NCI-H446 (cell line): ENCODE measurements around the gene HNRNPDL.
"Not testable (repeated sequence)": the region's sequence is repeated elsewhere in the genome, so short reads cannot be mapped to it uniquely, and the experiment has no call there.

ENCODE experiments used
- DNase-seq, 2 experiments: peaks; one replicate each; lab custom pipeline; 2025; lab: John Stamatoyannopoulos, UW

Gene HNRNPDL

DNA sequence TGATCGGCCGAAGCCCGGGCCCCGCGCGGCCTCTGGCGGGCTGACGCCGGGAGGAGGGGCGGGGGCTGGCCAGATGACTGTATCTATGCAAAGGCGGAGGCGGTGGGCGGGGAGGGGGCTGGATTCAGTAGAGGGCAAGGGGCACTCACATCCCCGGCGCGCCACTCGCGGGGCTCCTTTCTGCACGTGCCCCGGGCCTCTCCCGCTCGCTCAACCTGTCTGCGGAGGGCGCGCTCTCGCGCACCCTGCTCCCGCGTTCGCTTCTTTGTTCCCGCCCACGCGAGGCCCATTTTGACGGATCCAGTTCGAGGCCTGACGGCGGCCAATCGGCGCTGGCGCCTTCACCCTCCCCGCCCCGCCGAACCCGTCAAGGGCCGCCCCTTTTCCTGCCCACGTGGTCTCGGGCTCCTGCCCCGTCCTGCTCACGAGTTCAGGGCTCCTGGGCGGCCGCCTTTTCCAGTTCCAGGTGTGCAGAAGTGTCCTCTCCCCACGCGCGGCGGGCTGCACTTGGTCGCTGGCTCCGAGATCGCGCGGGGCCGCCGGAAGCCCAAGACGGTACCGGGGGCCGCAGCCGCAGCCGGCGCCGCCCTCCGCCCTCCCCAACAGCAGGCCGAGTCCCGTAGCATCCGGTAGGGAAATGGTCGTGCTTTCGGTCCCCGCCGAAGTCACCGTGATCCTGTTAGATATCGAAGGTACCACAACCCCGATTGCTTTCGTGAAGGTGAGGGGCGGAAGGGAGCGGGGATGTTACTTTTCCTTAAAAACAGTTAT lies at the start of gene HNRNPDL, which contains the start of gene ENOPH1:
HNRNPDL (minus strand) TSS at position 270 of the 771 bp plus-strand sequence. CDS start 772 bp downstream, outside the sequence.
ENOPH1 (plus strand) TSS at position 398 of the 771 bp plus-strand sequence; CDS start at position 638, 240 bp downstream.
- peak; percentile 91 to 97 for DNase-seq

DNA sequence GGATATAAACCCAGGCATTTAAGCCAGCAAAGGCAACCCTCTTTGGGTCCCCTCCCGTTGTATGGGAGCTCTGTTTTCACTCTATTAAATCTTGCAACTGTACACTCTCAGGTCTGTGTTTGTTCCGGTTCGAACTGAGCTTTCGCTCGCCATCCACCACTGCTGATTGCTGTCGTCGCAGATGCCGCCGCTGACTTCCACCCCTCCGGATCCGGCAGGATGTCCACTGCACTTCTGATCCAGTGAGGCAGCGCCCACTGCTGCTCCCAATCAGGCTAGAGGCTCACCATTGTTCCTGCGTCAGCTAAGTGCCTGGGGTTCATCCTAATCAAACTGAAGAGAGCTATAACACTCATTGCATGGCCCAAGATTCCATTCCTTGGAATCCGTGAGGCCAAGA lies 49.3 kb upstream of the HNRNPDL start:
- no peak for DNase-seq

DNA sequence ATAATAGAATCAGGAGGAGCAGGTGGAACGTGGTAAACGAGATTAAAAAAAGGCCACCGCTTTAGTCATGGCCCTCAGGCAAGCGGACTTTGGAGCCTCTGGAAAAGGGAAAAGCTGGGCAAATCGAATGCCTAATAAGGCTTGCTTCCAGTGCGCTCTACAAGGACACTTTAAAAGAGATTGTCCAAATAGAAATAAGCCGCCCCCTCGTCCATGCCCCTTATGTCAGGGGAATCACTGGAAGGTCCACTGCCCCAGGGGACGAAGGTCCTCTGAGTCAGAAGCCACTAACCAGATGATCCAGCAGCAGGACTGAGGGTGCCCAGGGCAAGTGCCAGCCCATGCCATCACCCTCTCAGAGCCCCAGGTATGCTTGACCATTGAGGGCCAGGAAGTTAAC lies 47.2 kb upstream of the HNRNPDL start:
- DNase-seq = not testable (repeated sequence)

DNA sequence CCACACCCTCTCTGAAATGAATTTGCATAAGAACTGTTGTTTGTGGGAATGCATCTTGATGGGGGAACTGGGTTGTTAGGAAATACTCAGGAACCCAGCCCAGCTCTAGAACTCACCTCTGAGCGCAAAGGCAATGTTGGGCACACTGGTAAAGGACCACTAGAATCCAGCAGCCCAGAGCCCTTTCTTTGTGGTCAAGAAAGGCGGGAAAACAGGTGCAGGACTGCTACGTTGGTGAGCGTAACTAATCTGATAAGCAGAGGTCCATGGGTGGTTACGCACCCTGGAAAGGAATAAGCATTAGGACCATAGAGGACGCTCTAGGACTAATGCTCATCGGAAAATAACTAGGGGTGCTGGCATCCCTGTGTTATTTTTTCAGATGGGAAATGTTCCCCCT lies 45.7 kb upstream of the HNRNPDL start:
- DNase-seq = not testable (repeated sequence)

DNA sequence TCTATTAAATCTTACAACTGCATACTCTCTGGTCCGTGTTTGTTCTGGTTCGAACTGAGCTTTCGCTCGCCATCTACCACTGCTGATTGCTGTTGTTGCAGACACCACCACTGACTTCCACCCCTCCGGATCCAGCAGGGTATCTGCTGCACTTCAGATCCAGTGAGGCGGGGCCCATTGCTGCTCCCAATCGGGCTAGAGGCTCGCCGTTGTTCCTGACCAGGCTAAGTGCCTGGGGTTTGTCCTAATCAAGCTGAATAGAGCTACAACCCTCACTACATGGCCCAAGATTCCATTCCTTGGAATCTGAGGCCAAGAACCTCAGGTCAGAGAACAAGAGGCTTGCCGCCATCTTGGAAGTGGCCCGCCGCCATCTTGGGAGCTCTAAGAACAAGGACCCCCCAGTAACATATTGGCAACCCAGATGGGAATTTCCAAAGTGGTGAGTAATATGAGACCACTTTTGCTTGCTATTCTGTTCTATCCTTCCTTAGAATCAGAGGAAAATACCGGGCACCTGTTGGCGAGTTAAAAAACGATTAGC lies 43.4 kb upstream of the HNRNPDL start:
- no peak for DNase-seq

GRCh38 chr4:82473080-82473479 lies 42.8 kb upstream of the HNRNPDL start:
- not testable (repeated sequence) for DNase-seq

- no peak for DNase-seq
These were observed 39.6 kb upstream of the HNRNPDL start for GRCh38 chr4:82469791-82470345.

DNA sequence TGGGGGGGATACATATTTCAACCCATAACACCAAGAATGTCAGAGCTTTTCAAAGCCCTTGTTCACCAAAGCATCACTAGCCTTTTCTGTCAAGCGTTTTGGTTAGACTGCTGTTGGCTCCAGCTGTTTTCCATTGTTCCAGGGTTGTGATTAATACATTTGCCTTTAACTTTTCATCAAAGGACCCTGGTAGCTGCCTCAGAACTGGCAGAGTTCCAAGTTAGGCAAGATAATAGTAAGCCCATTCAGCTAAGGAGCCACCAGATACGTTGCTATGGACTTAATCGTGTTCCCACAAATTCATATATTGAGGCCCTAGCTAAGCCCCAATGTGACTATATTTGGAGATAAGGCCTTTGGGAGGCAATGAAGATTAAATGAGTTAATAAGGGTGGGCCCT lies 37.2 kb upstream of the HNRNPDL start:
- DNase-seq = peak in 1 of 2 experiments; percentile 3

DNA sequence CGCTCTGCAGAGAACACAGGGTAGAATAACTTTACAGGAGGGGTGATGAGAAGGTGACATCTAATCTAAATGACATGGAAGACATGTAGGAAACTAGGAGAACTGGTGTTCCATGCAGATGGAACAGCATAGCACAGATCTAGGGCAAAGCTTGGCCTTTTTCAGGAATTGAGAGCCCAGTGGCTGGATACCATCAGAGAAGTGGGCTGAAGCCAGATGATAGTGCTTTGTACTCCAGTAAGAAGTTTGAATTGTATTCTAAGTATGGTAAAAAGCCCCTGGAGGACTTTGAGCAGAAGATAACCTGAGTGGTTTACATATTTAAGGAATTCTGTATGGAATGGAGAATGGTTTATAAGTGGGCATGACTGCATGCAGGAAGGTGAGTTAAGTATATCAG lies 33.0 kb upstream of the HNRNPDL start:
- DNase-seq = no peak

DNA sequence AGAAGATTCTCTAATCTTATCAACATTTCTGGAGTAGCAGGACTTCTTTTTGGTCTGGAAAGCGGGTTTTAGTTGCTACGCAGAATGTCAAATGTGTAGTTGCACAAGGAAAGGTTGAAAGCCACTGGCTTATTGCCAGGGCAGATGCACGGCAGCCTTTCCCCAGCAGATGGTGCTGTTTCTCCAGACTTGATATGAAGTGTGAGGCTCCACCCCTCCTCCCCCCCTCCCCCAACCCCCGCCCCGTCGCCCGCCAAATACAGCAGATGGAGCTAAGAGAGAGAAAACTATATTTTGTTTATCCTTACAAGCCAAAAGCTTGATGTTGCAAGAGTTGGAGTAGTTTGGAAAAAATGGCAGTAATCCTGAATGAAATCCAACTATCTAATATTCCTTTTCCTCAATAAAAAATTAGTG lies 32.2 kb upstream of the HNRNPDL start:
- peak; percentile 60 to 91 for DNase-seq

- DNase-seq = no peak
These were observed 31.4 kb upstream of the HNRNPDL start for GRCh38 chr4:82461710-82462109.

DNA sequence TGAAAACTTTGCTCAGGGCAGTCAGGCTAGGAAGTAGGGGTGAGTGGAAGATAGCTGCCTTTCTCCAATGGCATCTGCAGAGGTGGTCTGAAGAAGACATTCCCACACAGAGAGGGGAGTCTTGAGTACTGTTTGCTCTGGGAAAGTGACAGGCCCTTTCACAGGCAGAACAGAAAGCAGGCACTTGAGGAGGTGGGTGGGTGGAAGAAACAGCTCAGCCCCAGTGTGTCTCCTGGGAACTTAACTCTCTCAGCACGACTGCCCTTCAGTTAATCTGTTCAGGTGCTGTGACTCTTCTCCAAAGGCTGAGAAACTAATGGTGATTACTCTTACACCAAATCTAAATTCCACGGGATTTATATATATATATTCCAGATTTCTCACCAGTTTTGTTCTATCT lies 28.5 kb upstream of the HNRNPDL start:
- DNase-seq = no peak

- no peak for DNase-seq
These were observed 27.0 kb upstream of the HNRNPDL start for GRCh38 chr4:82457266-82457665.

- no peak for DNase-seq
These were observed 21.8 kb upstream of the HNRNPDL start for GRCh38 chr4:82452026-82452425.

DNA sequence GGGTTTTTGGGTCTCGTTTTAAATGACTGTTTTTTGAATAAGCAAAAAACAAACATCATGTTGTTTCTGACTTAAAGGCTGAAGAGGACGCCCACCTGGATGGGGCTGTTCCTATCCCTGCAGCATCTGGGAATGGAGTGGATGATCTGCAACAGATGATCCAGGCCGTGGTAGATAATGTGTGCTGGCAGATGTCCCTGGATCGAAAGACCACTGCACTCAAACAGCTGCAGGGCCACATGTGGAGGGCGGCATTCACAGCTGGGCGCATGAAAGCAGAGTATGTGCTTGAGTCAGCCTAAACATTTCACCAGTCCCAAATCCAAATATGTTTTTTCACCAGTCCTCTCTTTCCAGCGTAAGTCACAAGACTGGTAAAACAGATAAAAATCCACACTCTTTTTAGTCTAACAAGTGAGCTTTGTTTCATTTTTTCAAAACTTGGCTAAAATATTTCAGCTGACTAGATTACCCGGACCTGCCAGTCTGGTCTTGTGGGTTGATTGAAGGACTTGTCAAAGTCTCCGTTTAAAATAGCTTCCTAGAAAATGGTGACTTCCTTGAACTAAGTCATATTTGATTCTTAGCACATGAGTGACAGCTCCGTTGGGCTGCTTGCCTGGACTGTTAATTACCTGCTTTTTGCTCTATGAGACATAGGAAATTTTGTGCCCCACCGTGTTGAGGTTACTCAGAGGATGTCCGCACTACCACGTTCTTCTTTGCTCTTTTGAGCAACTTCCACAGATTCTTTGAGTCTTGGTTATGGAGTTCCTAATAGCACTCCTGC lies 20.9 kb upstream of the HNRNPDL start:
- DNase-seq = no peak

GRCh38 chr4:82447886-82448285 lies 17.6 kb upstream of the HNRNPDL start:
- DNase-seq = no peak

GRCh38 chr4:82439088-82439487 lies 8.8 kb upstream of the HNRNPDL start:
- no peak for DNase-seq

- DNase-seq = no peak
These were observed 7.2 kb upstream of the HNRNPDL start for GRCh38 chr4:82437285-82438005.

GRCh38 chr4:82436780-82437179 lies 6.5 kb upstream of the HNRNPDL start:
- DNase-seq = no peak

DNA sequence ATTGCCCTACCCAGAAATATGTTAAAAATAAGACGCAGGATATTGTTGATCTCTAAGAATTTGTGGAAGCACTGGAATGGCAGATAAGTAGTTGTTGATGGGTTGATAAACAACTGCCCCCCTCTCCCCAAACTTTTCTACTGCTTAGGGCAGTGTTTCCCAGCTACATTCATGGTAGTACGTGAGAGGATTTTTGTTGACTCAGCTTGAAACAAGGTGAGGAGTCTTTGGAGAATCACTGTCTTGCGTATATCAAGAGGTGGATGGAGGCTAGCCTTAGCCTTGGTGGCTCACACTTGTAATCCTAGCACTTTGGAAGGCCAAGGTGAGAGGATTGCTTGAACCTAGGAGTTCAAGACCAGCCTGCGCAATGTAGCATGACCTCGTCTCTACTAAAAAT lies 5.9 kb upstream of the HNRNPDL start:
- no peak for DNase-seq

- no peak for DNase-seq
These were observed 4.7 kb upstream of the HNRNPDL start for GRCh38 chr4:82434949-82435348.

GRCh38 chr4:82433791-82434190 lies 3.5 kb upstream of the HNRNPDL start:
- no peak for DNase-seq
